SJSA1 (cell line): ENCODE results near the gene PLCH2. TPM values are rescaled to one million over a fixed set of nuclear protein-coding genes. Genes with fewer than 3 reads are reported as not detected.

Experiments
- DNase-seq, 2 experiments: peaks; one replicate each; pipeline ENCODE4 v3.0.0-alpha.2; 2015 to 2020; ENCODE audit warnings: low spot score in 2 of 2, low read depth in 1 of 2
- H3K27ac ChIP-seq: fragments of 250-450 bp; sonication (Bioruptor Pico); 2 replicates; pipeline ENCODE4 v1.5.1; 2020; ENCODE audit warnings: mild to moderate bottlenecking, moderate library complexity
- H3K27me3 ChIP-seq: fragments of 250-450 bp; sonication (Bioruptor Pico); replicated peaks from 2 replicates; pipeline ENCODE4 v1.5.1; 2020; ENCODE audit warnings: mild to moderate bottlenecking, moderate library complexity
- H3K36me3 ChIP-seq: fragments of 250-450 bp; sonication (Bioruptor Pico); 2 replicates; pipeline ENCODE4 v1.5.1; 2020; ENCODE audit warnings: mild to moderate bottlenecking
- H3K4me1 ChIP-seq: fragments of 250-450 bp; sonication (Bioruptor Pico); replicated peaks from 2 replicates; pipeline ENCODE4 v1.6.1; 2021; ENCODE audit warnings: mild to moderate bottlenecking
- H3K4me3 ChIP-seq: fragments of 250-450 bp; sonication (Bioruptor Pico); 2 replicates; pipeline ENCODE4 v1.5.1; 2020; ENCODE audit warnings: mild to moderate bottlenecking
- H3K9me3 ChIP-seq: fragments of 250-450 bp; sonication (Bioruptor Pico); replicated peaks from 2 replicates; pipeline ENCODE4 v1.5.1; 2020; ENCODE audit warnings: mild to moderate bottlenecking
- total RNA-seq: library from RNA; depleted of rRNA; stranded (reverse); fragments of >200 nt; shearing (Covaris generic); gene quantifications from 2 replicates; pipeline ENCODE4 v1.2.3, GENCODE V29; 2014

The PLCH2 gene
- total RNA-seq, 1 experiment from 2014 or later, result 0.24 TPM

- DNase-seq, result no peak
- Histone ChIP-seq H3K27ac (no peak overlapping the region), H3K4me3 (no peak overlapping the region), H3K36me3 (no peaks in the 10 kb centered on the region), H3K9me3 (no peaks in the 10 kb centered on the region), H3K27me3 (peaks cover 36% of the 10 kb centered on the region), H3K4me1 (no peaks in the 10 kb centered on the region)
Observed at GRCh38 chr1:2445162-2445822, 30.8 kb upstream of the PLCH2 start.

GRCh38 chr1:2445823-2446215 is 30.3 kb upstream of the PLCH2 start:
- Histone ChIP-seq H3K27ac (no peak overlapping the region), H3K36me3 (no peaks in the 10 kb centered on the region), H3K4me3 (no peak overlapping the region), H3K27me3 (peaks cover 36% of the 10 kb centered on the region), H3K4me1 (peaks cover 1% of the 10 kb centered on the region), H3K9me3 (no peaks in the 10 kb centered on the region)
- DNase-seq, result no peak

GRCh38 chr1:2446394-2446793 is 29.7 kb upstream of the PLCH2 start:
- Histone ChIP-seq H3K9me3 (no peaks in the 10 kb centered on the region), H3K4me3 (no peak overlapping the region)

GRCh38 chr1:2446861-2447260 is 29.2 kb upstream of the PLCH2 start:
- Histone ChIP-seq H3K4me1 (peaks cover 12% of the 10 kb centered on the region), H3K4me3 (no peak overlapping the region), H3K27ac (no peak overlapping the region), H3K9me3 (0 out of 2 replicates have a peak, but pooled peaks cover under 1% of the 10 kb centered on the region), H3K36me3 (no peaks in the 10 kb centered on the region), H3K27me3 (peaks cover 32% of the 10 kb centered on the region)
- no peak for DNase-seq

More at GRCh38 chr1:2446394-2446793, 29.7 kb upstream of the PLCH2 start:
- no peak for DNase-seq
- H3K27me3 ChIP-seq, result peaks cover 36% of the 10 kb centered on the region
- H3K4me1 ChIP-seq, result peaks cover 7% of the 10 kb centered on the region
- no peaks in the 10 kb centered on the region for H3K36me3 ChIP-seq
- no peak overlapping the region for H3K27ac ChIP-seq

- H3K36me3 ChIP-seq, result no peaks in the 10 kb centered on the region
- DNase-seq, result no peak
- no peak overlapping the region for H3K4me3 ChIP-seq
- no peak overlapping the region for H3K27ac ChIP-seq
- H3K4me1 ChIP-seq, result peaks cover 18% of the 10 kb centered on the region
- H3K27me3 ChIP-seq, result peaks cover 27% of the 10 kb centered on the region
- H3K9me3 ChIP-seq, result 0 out of 2 replicates have a peak, but pooled peaks cover 2% of the 10 kb centered on the region
Observed at GRCh38 chr1:2447276-2448097, 28.6 kb upstream of the PLCH2 start.

GRCh38 chr1:2448098-2448445 is 28.0 kb upstream of the PLCH2 start:
- H3K27ac ChIP-seq, result no peak overlapping the region
- no peaks in the 10 kb centered on the region for H3K36me3 ChIP-seq
- 0 out of 2 replicates have a peak, but pooled peaks cover 2% of the 10 kb centered on the region for H3K9me3 ChIP-seq
- H3K27me3 ChIP-seq, result peaks cover 22% of the 10 kb centered on the region
- H3K4me1 ChIP-seq, result peaks cover 24% of the 10 kb centered on the region
- H3K4me3 ChIP-seq, result no peak overlapping the region
- DNase-seq, result no peak

GRCh38 chr1:2449636-2450454 is 26.2 kb upstream of the PLCH2 start:
- Histone ChIP-seq H3K27me3 (peaks cover 8% of the 10 kb centered on the region; the same call in 1 of the 2 replicates), H3K4me3 (no peak overlapping the region), H3K4me1 (peaks cover 35% of the 10 kb centered on the region), H3K36me3 (no peaks in the 10 kb centered on the region), H3K27ac (no peak overlapping the region), H3K9me3 (0 out of 2 replicates have a peak, but pooled peaks cover 2% of the 10 kb centered on the region)
- no peak for DNase-seq

- H3K27ac ChIP-seq, result peak overlapping the region; percentile 96
- no peaks in the 10 kb centered on the region for H3K27me3 ChIP-seq
- H3K4me3 ChIP-seq, result peak overlapping the region; percentile 4; the same call in 1 of the 2 replicates
- no peaks in the 10 kb centered on the region for H3K36me3 ChIP-seq
- peaks cover 35% of the 10 kb centered on the region for H3K4me1 ChIP-seq
- DNase-seq, result peak; percentile 85 to 95
- 0 out of 2 replicates have a peak, but pooled peaks cover 2% of the 10 kb centered on the region for H3K9me3 ChIP-seq
Observed at GRCh38 chr1:2451741-2452140, 24.3 kb upstream of the PLCH2 start.

- Histone ChIP-seq H3K36me3 (no peaks in the 10 kb centered on the region), H3K27ac (peak overlapping the region; percentile 96), H3K4me3 (peak overlapping the region; percentile 4; the same call in 1 of the 2 replicates), H3K27me3 (no peaks in the 10 kb centered on the region), H3K4me1 (peaks cover 35% of the 10 kb centered on the region), H3K9me3 (0 out of 2 replicates have a peak, but pooled peaks cover 2% of the 10 kb centered on the region)
- DNase-seq, result peak; percentile 80 to 86
Observed at GRCh38 chr1:2452201-2452931, 23.7 kb upstream of the PLCH2 start.

GRCh38 chr1:2452932-2453315 is 23.2 kb upstream of the PLCH2 start:
- Histone ChIP-seq H3K27me3 (no peaks in the 10 kb centered on the region), H3K36me3 (no peaks in the 10 kb centered on the region), H3K4me3 (no peak overlapping the region), H3K9me3 (0 out of 2 replicates have a peak, but pooled peaks cover 2% of the 10 kb centered on the region), H3K27ac (peak overlapping the region; percentile 96), H3K4me1 (peaks cover 35% of the 10 kb centered on the region)
- DNase-seq, result peak in 1 of 2 experiments; percentile 57

GRCh38 chr1:2454227-2454626 is 21.9 kb upstream of the PLCH2 start:
- Histone ChIP-seq H3K9me3 (0 out of 2 replicates have a peak, but pooled peaks cover 5% of the 10 kb centered on the region), H3K27ac (no peak overlapping the region), H3K4me1 (peaks cover 35% of the 10 kb centered on the region), H3K36me3 (no peaks in the 10 kb centered on the region), H3K4me3 (no peak overlapping the region), H3K27me3 (no peaks in the 10 kb centered on the region)
- DNase-seq, result no peak

GRCh38 chr1:2455757-2456156 is 20.3 kb upstream of the PLCH2 start:
- Histone ChIP-seq H3K4me1 (peaks cover 34% of the 10 kb centered on the region), H3K9me3 (0 out of 2 replicates have a peak, but pooled peaks cover 9% of the 10 kb centered on the region), H3K36me3 (no peaks in the 10 kb centered on the region), H3K27ac (no peak overlapping the region), H3K27me3 (no peaks in the 10 kb centered on the region), H3K4me3 (no peak overlapping the region)
- DNase-seq, result no peak

GRCh38 chr1:2457444-2457843 is 18.6 kb upstream of the PLCH2 start:
- Histone ChIP-seq H3K27me3 (peaks cover under 1% of the 10 kb centered on the region; the same call in 1 of the 2 replicates), H3K27ac (no peak overlapping the region), H3K4me3 (no peak overlapping the region), H3K4me1 (peaks cover 17% of the 10 kb centered on the region), H3K9me3 (0 out of 2 replicates have a peak, but pooled peaks cover 6% of the 10 kb centered on the region), H3K36me3 (no peaks in the 10 kb centered on the region)
- no peak for DNase-seq
